Sigmoid colon (tissue), 7 donors: ENCODE measurements around the gene CTIF. TPM values are rescaled to one million over a fixed set of nuclear protein-coding genes. Genes with fewer than 3 reads are reported as not detected.

Source experiments
- DNase-seq: peaks from one replicate; pipeline ENCODE4 v3.0.0-alpha.2; 2019
- H3K27ac ChIP-seq, 4 donors: fragments of 200-600 bp; sonication (generic); one replicate each; pipeline ENCODE4 v1.5.1; 2016 to 2019; ENCODE audit warnings: mild to moderate bottlenecking in 1 of 4
- H3K27me3 ChIP-seq, 3 donors: fragments of 200-600 bp; sonication (generic); one replicate each; pipeline ENCODE4 v1.5.1; 2019; ENCODE audit warnings: mild to moderate bottlenecking in 1 of 3
- H3K36me3 ChIP-seq, 4 donors: fragments of 200-600 bp; sonication (generic); one replicate each; pipeline ENCODE4 v1.5.1; 2016 to 2019
- H3K4me1 ChIP-seq, 4 donors: fragments of 200-600 bp; sonication (generic); one replicate each; pipeline ENCODE4 v1.5.1; 2017 to 2019
- H3K4me3 ChIP-seq, 4 donors: fragments of 200-600 bp; sonication (generic); one replicate each; pipeline ENCODE4 v1.5.1; 2017 to 2019; ENCODE audit warnings: mild to moderate bottlenecking in 2 of 4, moderate library complexity in 1 of 4
- H3K9me3 ChIP-seq, 4 donors: fragments of 200-600 bp in 3 of 4; sonication (generic) in 3 of 4; one replicate each; pipeline versions ENCODE4 v1.5.1 to v1.6.1; 2013 to 2019
- EP300 ChIP-seq, 4 donors: sonication (generic); formaldehyde crosslinking; IDR thresholded peaks; one replicate each; pipeline ENCODE4 v1.6.1; 2017; ENCODE audit warnings: antibody characterized with exemption in 4 of 4
- POLR2A ChIP-seq, 2 donors: fragments of 450-650 bp; IDR thresholded peaks; one replicate each; pipeline ENCODE4 v1.6.1; 2016; ENCODE audit warnings: antibody characterized with exemption in 2 of 2, mild to moderate bottlenecking in 2 of 2, moderate library complexity in 2 of 2
- POLR2AphosphoS5 ChIP-seq, 4 donors: sonication (generic); formaldehyde crosslinking; IDR thresholded peaks; one replicate each; pipeline ENCODE4 v1.6.1; 2017; ENCODE audit warnings: antibody characterized with exemption in 4 of 4
- WGBS, 2 donors: extraction: QIAGEN DNeasy Blood & Tissue Kit; methylation state at CpG; one replicate each; pipeline ENCODE4 v1.1.7; 2013; 5-methylcytosine and 5-hydroxymethylcytosine counted together
- intact Hi-C: fragments of 100-400 bp; cut with DNase I; formaldehyde crosslinking; loops from one replicate; pipeline ENCODE4 v1.15.1; 2023
- polyA plus RNA-seq, 3 donors: library from polyadenylated mRNA; stranded (reverse); fragments of 200-250 nt; gene quantifications; one replicate each; pipeline ENCODE4 v1.2.3, GENCODE V29; 2013
- total RNA-seq, 4 donors: library from RNA; depleted of rRNA; stranded (reverse); fragments of >200 nt; gene quantifications; one replicate each; pipeline ENCODE4 v1.1.0, GENCODE V29; 2016
- TF ChIP-seq, protein P1 (sequence below), 4 experiments: fragments of 450-650 bp in 3 of 4; fragments of 200-600 bp in 1 of 4; IDR thresholded peaks; one replicate each; pipeline ENCODE4 v1.5.1; 2016 to 2019; ENCODE audit warnings: antibody characterized with exemption in 4 of 4, mild to moderate bottlenecking in 3 of 4, moderate library complexity in 2 of 4
- donor health status: healthy with polysubstance abuse.
- donor health status: Bipolar disorder and iron deficiency.
- donor health status: healthy.

CTIF gene
- total and polyA plus RNA-seq, 7 donors = 3.6 to 65.9 (median 22.5) TPM

DNA sequence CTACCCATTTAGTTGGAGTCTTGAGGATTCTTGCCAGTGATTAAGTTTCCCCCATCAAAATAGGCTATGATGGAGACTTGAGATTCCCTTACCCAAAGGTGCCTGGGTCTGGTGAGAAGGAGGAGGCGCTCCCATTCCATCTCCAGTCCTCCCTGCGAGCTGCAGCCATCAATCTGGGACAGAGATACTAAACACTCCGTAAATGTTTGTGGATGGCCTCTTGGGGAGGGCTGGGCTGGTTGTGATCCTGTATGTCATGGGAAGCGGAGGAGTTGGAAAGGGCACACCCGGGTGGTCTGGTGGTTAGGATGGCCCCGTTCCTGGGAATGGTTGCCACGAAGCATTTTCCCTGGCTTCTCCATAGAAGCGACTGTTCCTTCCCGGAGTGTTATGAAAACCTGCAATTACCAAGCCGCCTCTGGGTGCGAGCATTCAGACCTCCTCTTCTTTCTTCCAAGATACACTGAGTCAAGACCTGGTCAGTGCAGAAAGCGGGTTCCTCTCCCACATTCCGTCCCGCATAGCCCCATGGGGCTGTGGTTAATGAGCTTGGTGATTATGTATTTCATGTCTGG is 196.9 kb downstream of the CTIF start:
- WGBS, 2 donors = 93 to 94% methylated on average over 14 of the region's 14 CpGs
- intact Hi-C loops = no loop called here
- Histone ChIP-seq H3K27ac (no peak overlapping the region), H3K9me3 (no peaks in the 10 kb centered on the region), H3K4me3 (no peak overlapping the region), H3K4me1 (peaks cover 0 to 32% (median 12%) of the 10 kb centered on the region in 4 donors), H3K36me3 (no peaks in the 10 kb centered on the region), H3K27me3 (no peaks in the 10 kb centered on the region)
- TF ChIP-seq, protein P1, sequence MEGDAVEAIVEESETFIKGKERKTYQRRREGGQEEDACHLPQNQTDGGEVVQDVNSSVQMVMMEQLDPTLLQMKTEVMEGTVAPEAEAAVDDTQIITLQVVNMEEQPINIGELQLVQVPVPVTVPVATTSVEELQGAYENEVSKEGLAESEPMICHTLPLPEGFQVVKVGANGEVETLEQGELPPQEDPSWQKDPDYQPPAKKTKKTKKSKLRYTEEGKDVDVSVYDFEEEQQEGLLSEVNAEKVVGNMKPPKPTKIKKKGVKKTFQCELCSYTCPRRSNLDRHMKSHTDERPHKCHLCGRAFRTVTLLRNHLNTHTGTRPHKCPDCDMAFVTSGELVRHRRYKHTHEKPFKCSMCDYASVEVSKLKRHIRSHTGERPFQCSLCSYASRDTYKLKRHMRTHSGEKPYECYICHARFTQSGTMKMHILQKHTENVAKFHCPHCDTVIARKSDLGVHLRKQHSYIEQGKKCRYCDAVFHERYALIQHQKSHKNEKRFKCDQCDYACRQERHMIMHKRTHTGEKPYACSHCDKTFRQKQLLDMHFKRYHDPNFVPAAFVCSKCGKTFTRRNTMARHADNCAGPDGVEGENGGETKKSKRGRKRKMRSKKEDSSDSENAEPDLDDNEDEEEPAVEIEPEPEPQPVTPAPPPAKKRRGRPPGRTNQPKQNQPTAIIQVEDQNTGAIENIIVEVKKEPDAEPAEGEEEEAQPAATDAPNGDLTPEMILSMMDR (IDR thresholded peaks at IDR 0.05) = no peak
- TF ChIP-seq POLR2A (IDR thresholded peaks at IDR 0.05) (no peak), POLR2AphosphoS5 (IDR thresholded peaks at IDR 0.05) (no peak), EP300 (IDR thresholded peaks at IDR 0.05) (no peak)
- DNase-seq = no peak

DNA sequence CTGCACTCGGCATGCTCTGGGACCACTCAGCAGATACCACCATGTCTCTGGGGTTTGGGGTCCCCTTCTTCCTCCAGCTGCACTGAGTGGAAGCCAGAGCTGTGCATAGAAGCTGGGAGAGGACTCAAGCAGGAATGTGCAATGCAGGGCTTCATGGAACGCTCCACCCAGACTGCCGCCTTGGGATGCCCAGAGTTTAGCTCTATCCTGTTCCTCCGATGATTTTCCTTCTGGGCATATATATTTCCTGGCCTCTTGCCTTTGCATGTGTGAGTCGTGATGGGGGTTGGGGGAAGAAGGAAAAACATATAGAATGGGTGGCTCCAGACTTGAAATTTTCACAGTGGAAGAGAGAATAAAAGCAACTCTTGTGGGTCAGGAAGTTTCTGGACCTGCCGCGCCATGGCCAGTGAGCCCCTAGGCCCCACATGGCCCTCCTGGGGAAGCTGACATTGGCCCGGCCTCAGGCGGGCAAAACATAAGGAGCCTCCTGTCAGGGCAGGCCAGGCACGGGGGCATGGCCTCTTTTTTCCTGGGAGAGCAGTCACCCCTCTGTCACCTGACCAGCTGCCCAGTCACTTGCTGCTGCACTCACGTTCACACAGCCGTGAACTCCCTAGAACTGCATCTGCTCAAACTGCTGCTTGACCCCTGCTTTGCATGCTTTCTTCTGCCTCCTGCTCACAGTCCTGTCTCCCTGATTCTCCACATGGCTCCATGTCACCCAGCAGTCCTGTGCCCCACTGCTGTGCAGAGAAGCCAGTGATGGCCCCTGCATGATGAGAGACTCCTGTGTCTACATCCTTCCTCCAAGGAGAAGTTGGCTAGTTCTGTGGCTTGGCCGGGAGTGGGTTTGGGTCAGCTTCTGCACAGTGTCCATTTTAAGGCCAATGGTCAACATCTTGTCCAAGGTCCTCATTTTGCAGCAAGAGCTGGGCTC is 197.8 kb downstream of the CTIF start:
- Histone ChIP-seq H3K4me1 (peaks cover 0 to 34% (median 12%) of the 10 kb centered on the region in 4 donors), H3K27me3 (no peaks in the 10 kb centered on the region), H3K27ac (no peak overlapping the region), H3K4me3 (no peak overlapping the region), H3K9me3 (no peaks in the 10 kb centered on the region), H3K36me3 (no peaks in the 10 kb centered on the region)
- TF ChIP-seq EP300 (IDR thresholded peaks at IDR 0.05) (no peak), POLR2AphosphoS5 (IDR thresholded peaks at IDR 0.05) (no peak), POLR2A (IDR thresholded peaks at IDR 0.05) (no peak)
- TF ChIP-seq, protein P1 (IDR thresholded peaks at IDR 0.05) = no peak
- no peak for DNase-seq
- 93% methylated on average over 13 of the region's 13 CpGs for WGBS, 2 donors
- intact Hi-C loops = no loop called here

DNA sequence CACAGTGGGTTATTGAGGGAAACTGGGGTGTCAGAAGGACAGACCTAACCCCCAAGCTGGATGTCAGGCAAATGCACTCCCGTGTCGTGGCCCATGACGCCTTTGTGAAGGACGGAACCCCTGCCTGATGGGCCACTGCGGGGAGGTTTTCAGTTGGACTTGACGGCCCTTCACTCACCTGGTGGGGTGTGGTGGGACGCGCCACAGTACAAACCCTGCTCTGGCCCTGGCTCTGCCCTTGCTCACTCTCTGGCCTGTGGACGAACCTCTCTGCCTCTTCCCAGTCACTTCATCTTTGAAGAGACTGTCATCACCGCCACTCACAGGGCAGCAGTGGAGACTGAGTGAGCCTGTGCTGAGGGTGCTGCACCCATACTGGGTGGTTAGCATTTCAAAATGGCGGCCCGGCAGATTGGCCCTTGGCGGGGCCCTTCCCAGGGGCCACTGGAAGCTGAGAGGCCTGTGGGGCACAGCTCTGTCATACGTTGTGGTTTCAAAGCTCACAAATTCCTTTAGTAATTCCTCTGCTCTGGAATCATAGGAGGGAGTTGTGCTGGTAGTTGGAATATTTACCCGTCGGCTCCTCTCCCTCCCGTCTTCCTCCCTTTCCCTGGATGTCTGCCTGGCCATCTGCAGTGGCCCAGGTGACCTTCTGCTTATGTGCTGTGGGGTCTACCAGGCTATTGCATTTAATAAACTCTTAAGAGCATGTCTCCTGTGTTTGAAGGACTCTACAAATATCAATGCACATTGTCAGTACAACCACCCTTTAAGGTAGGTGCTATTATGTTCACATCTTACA is 200.6 kb downstream of the CTIF start:
- H3K36me3 ChIP-seq = no peaks in the 10 kb centered on the region
- no peaks in the 10 kb centered on the region for H3K27me3 ChIP-seq
- no peaks in the 10 kb centered on the region for H3K9me3 ChIP-seq
- no peak overlapping the region for H3K27ac ChIP-seq
- peaks cover 0 to 37% (median 13%) of the 10 kb centered on the region in 4 donors for H3K4me1 ChIP-seq
- WGBS, 2 donors = 90 to 93% methylated on average over 17 of the region's 17 CpGs
- intact Hi-C loops = no loop called here
- TF ChIP-seq POLR2AphosphoS5 (IDR thresholded peaks at IDR 0.05) = no peak
- no peak for TF ChIP-seq EP300 (IDR thresholded peaks at IDR 0.05)
- TF ChIP-seq, protein P1 (IDR thresholded peaks at IDR 0.05) = no peak
- TF ChIP-seq POLR2A (IDR thresholded peaks at IDR 0.05) = no peak
- H3K4me3 ChIP-seq = no peak overlapping the region
- no peak for DNase-seq

DNA sequence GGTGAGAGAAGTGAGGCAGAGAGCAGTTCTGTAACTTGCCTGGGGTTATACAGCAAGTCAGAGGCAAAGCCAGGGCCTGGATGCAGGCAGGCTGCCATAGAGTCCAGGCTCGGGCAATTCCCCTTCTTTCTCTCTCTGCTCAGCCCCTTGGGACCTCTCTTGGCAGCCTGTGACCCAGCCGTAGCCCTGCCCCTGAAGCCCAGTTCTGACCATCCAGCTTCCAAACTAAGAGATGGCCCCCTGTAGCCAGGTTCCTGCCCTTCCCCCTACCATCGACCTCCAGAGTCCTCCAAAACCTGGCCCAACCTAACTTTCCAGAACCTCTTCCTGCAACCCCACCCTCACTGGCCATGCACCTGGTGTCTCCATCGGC is 201.2 kb downstream of the CTIF start:
- intact Hi-C loops = no loop called here

More for the DNA sequence above, 201.2 kb downstream of the CTIF start:
- Histone ChIP-seq H3K27ac (no peak overlapping the region), H3K4me3 (no peak overlapping the region), H3K27me3 (no peaks in the 10 kb centered on the region), H3K9me3 (no peaks in the 10 kb centered on the region), H3K4me1 (peaks cover 0 to 37% (median 13%) of the 10 kb centered on the region in 4 donors), H3K36me3 (no peaks in the 10 kb centered on the region)
- WGBS, 2 donors = 87 to 90% methylated on average over 4 of the region's 4 CpGs
- TF ChIP-seq, protein P1 (IDR thresholded peaks at IDR 0.05) = no peak
- no peak for TF ChIP-seq POLR2A (IDR thresholded peaks at IDR 0.05)
- TF ChIP-seq POLR2AphosphoS5 (IDR thresholded peaks at IDR 0.05) = no peak
- no peak for TF ChIP-seq EP300 (IDR thresholded peaks at IDR 0.05)
- DNase-seq = no peak
